Measurements from ENCODE around the gene NAA40. TPM values are rescaled to one million over a fixed set of nuclear protein-coding genes. Genes with fewer than 3 reads are reported as not detected.

NAA40 gene
- total and polyA plus RNA-seq, 2 of the 4 experiments (the other 2 are of a cell fraction), result 15.2 to 24.7 TPM

DNA sequence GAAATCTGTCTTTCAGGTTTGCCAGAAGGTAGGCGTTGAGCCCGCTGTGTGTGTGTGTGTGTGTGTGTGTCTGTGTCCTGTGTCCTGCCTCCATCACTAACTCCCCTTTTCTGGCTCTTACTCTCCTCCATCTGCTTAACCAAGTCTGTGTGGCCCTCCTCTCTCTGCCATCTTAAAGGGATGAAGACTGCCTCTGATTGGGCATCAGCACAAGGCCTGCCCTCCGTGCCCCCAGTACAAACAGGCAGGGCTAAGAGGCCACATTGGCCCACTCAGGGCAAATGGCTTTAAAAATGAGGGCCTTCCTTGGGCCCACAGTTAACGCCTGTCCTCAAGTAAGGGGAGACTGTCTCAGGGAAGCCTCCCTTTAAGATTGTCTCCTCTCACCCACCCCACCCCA lies 32.7 kb upstream of the NAA40 start:
- no peak overlapping the region for H2BK5ac ChIP-seq (ENCODE audit: low read depth, low read length, poor library complexity, severe bottlenecking)
- no peaks in the 10 kb centered on the region for H3K9me3 ChIP-seq (ENCODE audit: control insufficient read depth, insufficient read depth, low read length)
- no peak for TF ChIP-seq BHLHE40 (IDR thresholded peaks at IDR 0.05; ENCODE audit: low read depth, low read length)
- TF ChIP-seq MXI1 (IDR thresholded peaks at IDR 0.05; ENCODE audit: borderline replicate concordance, low read depth, low read length), result no peak
- TF ChIP-seq, protein P1, sequence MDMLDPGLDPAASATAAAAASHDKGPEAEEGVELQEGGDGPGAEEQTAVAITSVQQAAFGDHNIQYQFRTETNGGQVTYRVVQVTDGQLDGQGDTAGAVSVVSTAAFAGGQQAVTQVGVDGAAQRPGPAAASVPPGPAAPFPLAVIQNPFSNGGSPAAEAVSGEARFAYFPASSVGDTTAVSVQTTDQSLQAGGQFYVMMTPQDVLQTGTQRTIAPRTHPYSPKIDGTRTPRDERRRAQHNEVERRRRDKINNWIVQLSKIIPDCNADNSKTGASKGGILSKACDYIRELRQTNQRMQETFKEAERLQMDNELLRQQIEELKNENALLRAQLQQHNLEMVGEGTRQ (IDR thresholded peaks at IDR 0.05; ENCODE audit: low read depth, low read length), result no peak
- DNase-seq (no peak), ATAC-seq (ENCODE audit: low read depth) (no peak)
- WGBS, 2 experiments (ENCODE audit: extremely low coverage in 2 of 2, insufficient read length in 1 of 2), result no CpG with 5 or more reads among the region's 4 CpGs
- no peak overlapping the region for H3K14ac ChIP-seq (replicated peaks; ENCODE audit: low read depth, low read length)
- H3K4me2 ChIP-seq (ENCODE audit: low read depth, low read length), result no peak overlapping the region
- no peak overlapping the region for H2AFZ ChIP-seq (replicated peaks; ENCODE audit: low read length, poor library complexity)
- no peak overlapping the region for H3K4me3 ChIP-seq (ENCODE audit: insufficient read depth, low read depth, low read length)
- peaks cover under 1 to 9% of the 10 kb centered on the region in 2 experiments; a peak in 1 of 4 replicates for H3K79me1 ChIP-seq (ENCODE audit: low read depth in 1 of 2, low read length in 2 of 2)
- no TSS peak for BruUV-seq (replicated peaks)
- intact Hi-C loops (cut with micrococcal nuclease) (loop anchor here (1.0 kb wide), 1 partner anchor 69 kb away; no protein-coding TSS in a partner anchor), in situ Hi-C loops (cut with MboI; ENCODE audit: low sequenced_read_pairs) (no loop called here), dilution Hi-C loops (cut with HindIII; ENCODE audit: low sequenced_read_pairs, unreplicated experiment) (no loop called here)
- no peak overlapping the region for H3K9ac ChIP-seq (ENCODE audit: low read depth, low read length)
- H2BK20ac ChIP-seq (ENCODE audit: low read depth, low read length), result no peak overlapping the region
- no peaks in the 10 kb centered on the region for H3K27me3 ChIP-seq (ENCODE audit: control insufficient read depth, insufficient read depth, low read length)
- no peak overlapping the region for H4K8ac ChIP-seq (ENCODE audit: low read depth in 2 of 2, low read length in 2 of 2)
- ChIA-PET POLR2A (ENCODE audit: unreplicated experiment) (no interaction called here), CTCF (interaction anchor here (0.6 kb wide), 1 partner anchor 46 kb away, joined by 3 read pairs; no protein-coding TSS in a partner anchor)
- no peaks in the 10 kb centered on the region for H3K4me1 ChIP-seq (ENCODE audit: control insufficient read depth, insufficient read depth, low read length)
- H3K23ac ChIP-seq (ENCODE audit: low read depth, low read length), result no peak overlapping the region
- H3K9me1 ChIP-seq (ENCODE audit: insufficient read depth, low read length), result no peaks in the 10 kb centered on the region
- no peak overlapping the region for H4K5ac ChIP-seq (ENCODE audit: low read depth, low read length)
- H3K27ac ChIP-seq (ENCODE audit: insufficient read depth, low read length), result no peak overlapping the region
- no peak overlapping the region for H2AK5ac ChIP-seq (ENCODE audit: low read depth, low read length)
- peaks cover 5% of the 10 kb centered on the region for H4K20me1 ChIP-seq (ENCODE audit: insufficient read depth, low read length)
- no peak overlapping the region for H2BK120ac ChIP-seq (ENCODE audit: low read depth, low read length)
- no peak overlapping the region for H2BK15ac ChIP-seq (ENCODE audit: low read depth, low read length)
- H3K18ac ChIP-seq (ENCODE audit: low read depth, low read length), result no peak overlapping the region
- H4K91ac ChIP-seq (ENCODE audit: insufficient read depth, low read depth, low read length), result no peak overlapping the region
- no peak overlapping the region for H3K4ac ChIP-seq (ENCODE audit: low read depth, low read length)
- no peak overlapping the region for H2AK9ac ChIP-seq (replicated peaks; ENCODE audit: low read depth, low read length, poor library complexity)
- no peak overlapping the region for H3K56ac ChIP-seq (ENCODE audit: extremely low read depth, insufficient read depth, low read length)
- H3K36me3 ChIP-seq (ENCODE audit: control insufficient read depth, insufficient read depth, low read length), result peaks cover 63% of the 10 kb centered on the region
